Measurements from ENCODE around the gene GPR61. TPM values are rescaled to one million over a fixed set of nuclear protein-coding genes. Genes with fewer than 3 reads are reported as not detected.

GPR61 gene
- polyA plus RNA-seq, 1 donor from 2014 or later = 9.7 TPM

DNA sequence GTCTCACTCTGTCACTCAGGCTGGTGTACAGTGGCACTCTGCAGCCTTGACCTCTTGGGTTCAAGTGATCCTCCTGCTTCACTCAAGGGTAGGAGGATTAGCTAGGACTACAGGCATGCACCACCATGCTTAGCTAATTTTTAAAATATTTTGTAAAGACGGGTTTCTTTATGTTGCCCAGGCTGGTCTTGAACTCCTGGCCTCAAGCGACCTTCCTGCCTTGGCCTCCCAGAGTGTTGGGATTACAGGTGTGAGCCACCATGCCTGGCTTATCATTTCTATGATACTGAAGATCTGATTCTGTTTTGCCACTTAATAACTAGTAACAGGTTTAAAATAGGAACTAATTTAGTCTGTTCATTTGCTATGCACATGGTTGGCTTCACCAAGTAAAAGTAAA is 42.3 kb downstream of the GPR61 start:
- Histone ChIP-seq H3K27ac (ENCODE audit: low read length) (no peak overlapping the region), H3K4me2 (ENCODE audit: low read length) (no peak overlapping the region), H3K79me2 (replicated peaks; ENCODE audit: insufficient read depth, low read length) (peaks cover 4% of the 10 kb centered on the region), H2AFZ (ENCODE audit: low read depth, low read length) (no peak overlapping the region), H3K36me3 (ENCODE audit: insufficient read depth, low read length) (peaks cover 22% of the 10 kb centered on the region), H3K4me3 (ENCODE audit: low read length) (no peak overlapping the region), H3K9me2 (ENCODE audit: insufficient read depth, low read length) (no peaks in the 10 kb centered on the region), H3K9ac (ENCODE audit: low read length) (no peak overlapping the region), H3K9me3 (ENCODE audit: low read length) (no peaks in the 10 kb centered on the region), H4K20me1 (ENCODE audit: insufficient read depth) (no peaks in the 10 kb centered on the region), H3F3A (ENCODE audit: insufficient read depth, low read length, poor library complexity, severe bottlenecking) (no peaks in the 10 kb centered on the region), H3K27me3 (ENCODE audit: insufficient read depth, low read depth, low read length) (no peaks in the 10 kb centered on the region)
- TF ChIP-seq CTCF (IDR thresholded peaks at IDR 0.05; ENCODE audit: poor library complexity, severe bottlenecking) = no peak
- TF ChIP-seq TAF1 (IDR thresholded peaks at IDR 0.05; ENCODE audit: low read depth) = no peak
- TF ChIP-seq RAD21 (conservative IDR thresholded peaks at IDR 0.05) = no peak
- no peak for TF ChIP-seq MXI1 (conservative IDR thresholded peaks at IDR 0.05; ENCODE audit: poor library complexity, severe bottlenecking)
- TF ChIP-seq POLR2AphosphoS5 (IDR thresholded peaks at IDR 0.05) = no peak

DNA sequence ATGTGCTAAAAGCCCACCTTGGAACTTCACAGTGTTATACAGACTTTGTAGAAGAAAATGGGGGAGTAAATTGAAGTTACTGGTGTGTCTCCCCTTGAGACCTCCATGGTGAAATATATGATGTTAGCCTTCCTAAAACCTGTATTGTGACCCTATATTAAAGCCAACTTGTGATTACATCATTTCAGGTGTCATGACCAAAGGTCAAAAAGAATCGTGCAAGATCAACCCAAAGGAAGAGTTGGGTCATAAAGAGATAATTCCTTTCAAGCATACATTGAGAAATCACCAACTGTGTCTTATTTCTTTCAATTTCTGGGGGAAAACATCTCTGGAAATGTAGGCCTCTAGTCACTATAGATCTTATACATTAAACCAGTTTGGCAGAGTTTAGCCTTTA is 45.1 kb downstream of the GPR61 start:
- no peak overlapping the region for H3K9ac ChIP-seq (ENCODE audit: low read length)
- no peaks in the 10 kb centered on the region for H3F3A ChIP-seq (ENCODE audit: insufficient read depth, low read length, poor library complexity, severe bottlenecking)
- H3K79me2 ChIP-seq (replicated peaks; ENCODE audit: insufficient read depth, low read length) = no peaks in the 10 kb centered on the region
- H3K9me3 ChIP-seq (ENCODE audit: low read length) = no peaks in the 10 kb centered on the region
- no peak overlapping the region for H3K4me2 ChIP-seq (ENCODE audit: low read length)
- no peak overlapping the region for H3K4me3 ChIP-seq (ENCODE audit: low read length)
- H3K27ac ChIP-seq (ENCODE audit: low read length) = no peak overlapping the region
- H4K20me1 ChIP-seq (ENCODE audit: insufficient read depth) = no peaks in the 10 kb centered on the region
- H3K36me3 ChIP-seq (ENCODE audit: insufficient read depth, low read length) = peaks cover 33% of the 10 kb centered on the region
- TF ChIP-seq SMC3 (conservative IDR thresholded peaks at IDR 0.05; ENCODE audit: poor library complexity) (no peak), RAD21 (conservative IDR thresholded peaks at IDR 0.05) (no peak), POLR2AphosphoS5 (IDR thresholded peaks at IDR 0.05) (no peak), EZH2 (IDR thresholded peaks at IDR 0.05; ENCODE audit: borderline replicate concordance, insufficient read depth, low read length, poor library complexity, severe bottlenecking) (no peak)
- H2AFZ ChIP-seq (ENCODE audit: low read depth, low read length) = no peak overlapping the region
- H3K27me3 ChIP-seq (ENCODE audit: insufficient read depth, low read depth, low read length) = no peaks in the 10 kb centered on the region
- H3K9me2 ChIP-seq (ENCODE audit: insufficient read depth, low read length) = no peaks in the 10 kb centered on the region

- no peaks in the 10 kb centered on the region for H3K9me2 ChIP-seq (ENCODE audit: insufficient read depth, low read length)
- H3K79me2 ChIP-seq (replicated peaks; ENCODE audit: insufficient read depth, low read length) = no peaks in the 10 kb centered on the region
- TF ChIP-seq EZH2 (IDR thresholded peaks at IDR 0.05; ENCODE audit: borderline replicate concordance, insufficient read depth, low read length, poor library complexity, severe bottlenecking) (no peak), SMC3 (conservative IDR thresholded peaks at IDR 0.05; ENCODE audit: poor library complexity) (no peak), EP300 (conservative IDR thresholded peaks at IDR 0.05; ENCODE audit: poor library complexity, severe bottlenecking) (no peak), POLR2AphosphoS5 (IDR thresholded peaks at IDR 0.05) (no peak), MXI1 (conservative IDR thresholded peaks at IDR 0.05; ENCODE audit: poor library complexity, severe bottlenecking) (no peak), TAF1 (IDR thresholded peaks at IDR 0.05; ENCODE audit: low read depth) (no peak), RAD21 (conservative IDR thresholded peaks at IDR 0.05) (no peak), CTCF (IDR thresholded peaks at IDR 0.05; ENCODE audit: poor library complexity, severe bottlenecking) (no peak)
- TF ChIP-seq, protein P1, sequence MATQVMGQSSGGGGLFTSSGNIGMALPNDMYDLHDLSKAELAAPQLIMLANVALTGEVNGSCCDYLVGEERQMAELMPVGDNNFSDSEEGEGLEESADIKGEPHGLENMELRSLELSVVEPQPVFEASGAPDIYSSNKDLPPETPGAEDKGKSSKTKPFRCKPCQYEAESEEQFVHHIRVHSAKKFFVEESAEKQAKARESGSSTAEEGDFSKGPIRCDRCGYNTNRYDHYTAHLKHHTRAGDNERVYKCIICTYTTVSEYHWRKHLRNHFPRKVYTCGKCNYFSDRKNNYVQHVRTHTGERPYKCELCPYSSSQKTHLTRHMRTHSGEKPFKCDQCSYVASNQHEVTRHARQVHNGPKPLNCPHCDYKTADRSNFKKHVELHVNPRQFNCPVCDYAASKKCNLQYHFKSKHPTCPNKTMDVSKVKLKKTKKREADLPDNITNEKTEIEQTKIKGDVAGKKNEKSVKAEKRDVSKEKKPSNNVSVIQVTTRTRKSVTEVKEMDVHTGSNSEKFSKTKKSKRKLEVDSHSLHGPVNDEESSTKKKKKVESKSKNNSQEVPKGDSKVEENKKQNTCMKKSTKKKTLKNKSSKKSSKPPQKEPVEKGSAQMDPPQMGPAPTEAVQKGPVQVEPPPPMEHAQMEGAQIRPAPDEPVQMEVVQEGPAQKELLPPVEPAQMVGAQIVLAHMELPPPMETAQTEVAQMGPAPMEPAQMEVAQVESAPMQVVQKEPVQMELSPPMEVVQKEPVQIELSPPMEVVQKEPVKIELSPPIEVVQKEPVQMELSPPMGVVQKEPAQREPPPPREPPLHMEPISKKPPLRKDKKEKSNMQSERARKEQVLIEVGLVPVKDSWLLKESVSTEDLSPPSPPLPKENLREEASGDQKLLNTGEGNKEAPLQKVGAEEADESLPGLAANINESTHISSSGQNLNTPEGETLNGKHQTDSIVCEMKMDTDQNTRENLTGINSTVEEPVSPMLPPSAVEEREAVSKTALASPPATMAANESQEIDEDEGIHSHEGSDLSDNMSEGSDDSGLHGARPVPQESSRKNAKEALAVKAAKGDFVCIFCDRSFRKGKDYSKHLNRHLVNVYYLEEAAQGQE (IDR thresholded peaks at IDR 0.05; ENCODE audit: borderline replicate concordance) = no peak
- H3K27ac ChIP-seq (ENCODE audit: low read length) = no peak overlapping the region
- H3K27me3 ChIP-seq (ENCODE audit: insufficient read depth, low read depth, low read length) = no peaks in the 10 kb centered on the region
- no peak overlapping the region for H2AFZ ChIP-seq (ENCODE audit: low read depth, low read length)
- H3K4me2 ChIP-seq (ENCODE audit: low read length) = no peak overlapping the region
- H3F3A ChIP-seq (ENCODE audit: insufficient read depth, low read length, poor library complexity, severe bottlenecking) = no peaks in the 10 kb centered on the region
- H3K9me3 ChIP-seq (ENCODE audit: low read length) = no peaks in the 10 kb centered on the region
- H3K36me3 ChIP-seq (ENCODE audit: insufficient read depth, low read length) = peaks cover 28% of the 10 kb centered on the region
- no peak overlapping the region for H3K9ac ChIP-seq (ENCODE audit: low read length)
- no peaks in the 10 kb centered on the region for H4K20me1 ChIP-seq (ENCODE audit: insufficient read depth)
- H3K4me3 ChIP-seq (ENCODE audit: low read length) = no peak overlapping the region
These were observed 46.4 kb downstream of the GPR61 start for GRCh38 chr1:109586055-109586454.
